Hepatocyte (in vitro differentiated cells): ENCODE measurements around the gene SH3BGRL.

Source experiments
- CTCF ChIP-seq: fragments of 200-600 bp; sonication (generic); IDR thresholded peaks from 2 replicates; pipeline ENCODE4 v1.5.1; 2016; ENCODE audit warnings: antibody characterized with exemption, mild to moderate bottlenecking; ENCODE audit not compliant: poor library complexity
- EZH2 ChIP-seq: fragments of 200-600 bp; sonication (generic); IDR thresholded peaks from 2 replicates; pipeline ENCODE4 v1.6.1; 2016; ENCODE audit warnings: antibody characterized with exemption, mild to moderate bottlenecking, borderline replicate concordance
- EZH2phosphoT487 ChIP-seq: fragments of 200-600 bp; sonication (generic); IDR thresholded peaks from one replicate; pipeline ENCODE4 v1.6.1; 2018; ENCODE audit warnings: antibody characterized with exemption, mild to moderate bottlenecking, low read depth, moderate library complexity; ENCODE audit not compliant: unreplicated experiment, severe bottlenecking

GRCh38 chrX:81174286-81174685 is 27.6 kb upstream of the SH3BGRL start:
- TF ChIP-seq CTCF = peak; percentile 41
- no peak for TF ChIP-seq EZH2
- TF ChIP-seq EZH2phosphoT487 = no peak
